SHP77 (cell line): ENCODE results near the gene RIMBP3B.
"Not testable (repeated sequence)": the region's sequence is repeated elsewhere in the genome, so short reads cannot be mapped to it uniquely, and the experiment has no call there.

Experiments
- DNase-seq, 2 experiments: peaks; one replicate each; lab custom pipeline; 2025; lab: John Stamatoyannopoulos, UW

Gene RIMBP3B

DNA sequence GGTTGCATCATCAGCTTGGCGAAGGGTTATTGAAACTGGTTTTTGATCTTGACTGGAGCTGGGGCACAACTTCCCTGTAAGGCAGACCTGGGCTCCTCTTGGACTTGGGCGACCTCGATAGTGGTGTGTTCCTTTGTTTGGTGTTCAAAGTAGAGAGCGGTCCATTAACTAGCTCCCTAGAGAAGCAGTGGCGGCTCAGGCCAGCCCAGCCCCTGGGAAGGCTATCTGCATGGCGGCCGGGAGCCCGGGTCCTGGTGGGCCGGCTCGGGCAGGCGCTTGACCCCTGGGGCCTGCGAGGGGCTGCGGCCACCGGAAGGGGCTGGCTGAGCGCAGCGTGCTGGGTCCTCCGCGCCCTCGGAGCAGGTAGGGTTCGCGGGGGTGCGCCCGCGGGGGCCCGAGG is 32.8 kb downstream of the RIMBP3B start:
- DNase-seq: not testable (repeated sequence)

DNA sequence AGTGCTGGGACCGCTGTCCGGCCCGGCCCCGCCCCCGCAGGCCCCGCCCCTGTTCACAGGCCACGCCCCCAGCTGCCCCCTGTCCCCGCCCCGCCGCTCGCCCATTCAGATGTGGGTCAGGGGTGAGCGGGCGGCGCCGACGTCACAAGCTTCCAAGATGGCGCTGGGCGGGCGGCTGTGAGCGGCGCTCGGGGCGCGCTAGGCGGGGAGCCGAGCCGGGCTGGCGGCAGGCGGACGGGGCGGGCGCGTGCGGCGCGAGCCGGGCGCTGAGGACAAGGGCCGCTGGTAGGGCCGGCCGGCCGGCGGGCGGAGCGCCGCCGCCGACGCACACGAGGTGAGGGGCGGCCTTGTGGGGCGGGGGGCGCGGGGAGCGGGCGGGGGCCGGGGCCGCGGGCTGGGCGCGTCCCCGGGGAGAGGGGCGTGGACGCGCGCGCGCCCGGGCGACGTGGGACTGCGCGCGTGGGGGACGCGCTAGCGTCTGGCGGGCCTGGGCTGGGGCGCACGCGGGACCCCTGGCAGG is 33.7 kb downstream of the RIMBP3B start, which contains the start of gene HIC2:
Gene HIC2, plus strand, starts transcription at position 145 of the 520 bp plus-strand sequence. CDS start 25,461 bp downstream, outside the sequence.
- not testable (repeated sequence) for DNase-seq

- not testable (repeated sequence) for DNase-seq
Observed at GRCh38 chr22:21417853-21418252, 34.3 kb downstream of the RIMBP3B start.

DNA sequence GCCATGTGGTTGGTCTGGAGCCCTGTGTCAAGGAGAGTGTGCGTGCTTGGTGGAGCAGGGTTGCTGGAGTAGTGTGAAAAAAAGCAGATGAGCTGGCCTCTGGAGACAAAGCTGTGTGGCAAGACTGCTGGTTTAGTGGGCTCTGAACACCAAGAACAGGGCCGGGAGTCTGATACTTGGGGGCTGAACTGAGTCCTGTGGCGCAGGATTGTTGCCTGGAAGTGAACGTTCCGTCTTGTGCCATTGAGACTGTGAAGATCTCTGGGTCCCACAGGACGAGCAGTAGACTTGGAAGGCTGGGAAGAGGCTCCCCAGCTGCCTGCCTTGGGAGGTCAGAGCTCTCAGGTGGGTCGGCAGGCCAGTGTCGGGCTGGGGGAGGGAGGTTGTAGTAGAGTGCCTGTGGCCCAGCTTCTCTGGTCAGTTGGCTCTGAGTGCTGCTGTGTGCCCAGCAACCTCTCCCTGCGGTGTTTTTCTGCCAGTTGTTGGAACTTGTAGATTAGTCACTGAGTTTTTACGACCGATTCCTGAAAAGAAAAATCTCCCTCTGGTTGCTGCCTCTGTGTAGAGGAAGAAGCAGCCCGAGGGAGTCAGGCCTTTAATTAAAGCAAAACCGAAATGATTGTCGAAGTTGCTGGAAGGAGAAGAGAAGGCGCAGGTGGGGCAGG is 35.6 kb downstream of the RIMBP3B start:
- not testable (repeated sequence) for DNase-seq

DNA sequence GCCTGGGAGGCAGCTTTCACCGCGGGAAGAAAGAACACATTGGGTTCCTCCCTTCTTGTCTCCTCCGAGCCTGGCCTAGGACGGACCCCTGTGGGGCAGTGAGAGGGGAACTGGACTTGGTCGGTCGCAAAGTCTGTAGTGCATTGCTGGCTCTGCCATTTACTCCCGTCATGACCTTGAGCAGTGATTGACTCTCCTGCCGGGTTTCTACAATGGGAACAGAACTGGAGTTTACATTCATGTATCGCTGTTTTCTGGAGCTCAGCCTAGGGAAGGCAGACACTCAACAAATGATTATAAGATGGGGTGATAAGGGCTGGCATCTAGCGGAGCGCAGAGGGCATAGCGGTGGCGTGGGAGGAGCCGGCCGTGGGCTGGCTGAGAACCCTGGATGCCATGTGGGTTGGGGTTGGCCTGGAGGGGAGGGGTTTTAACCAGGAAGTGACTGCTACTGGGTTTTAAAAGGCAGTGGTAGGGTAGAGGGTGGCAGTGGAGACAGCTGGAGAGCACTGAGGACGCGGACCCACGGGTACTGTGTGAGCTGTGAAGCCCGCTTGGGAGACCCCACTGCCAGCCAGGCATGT is 36.7 kb downstream of the RIMBP3B start:
- DNase-seq: not testable (repeated sequence)

DNA sequence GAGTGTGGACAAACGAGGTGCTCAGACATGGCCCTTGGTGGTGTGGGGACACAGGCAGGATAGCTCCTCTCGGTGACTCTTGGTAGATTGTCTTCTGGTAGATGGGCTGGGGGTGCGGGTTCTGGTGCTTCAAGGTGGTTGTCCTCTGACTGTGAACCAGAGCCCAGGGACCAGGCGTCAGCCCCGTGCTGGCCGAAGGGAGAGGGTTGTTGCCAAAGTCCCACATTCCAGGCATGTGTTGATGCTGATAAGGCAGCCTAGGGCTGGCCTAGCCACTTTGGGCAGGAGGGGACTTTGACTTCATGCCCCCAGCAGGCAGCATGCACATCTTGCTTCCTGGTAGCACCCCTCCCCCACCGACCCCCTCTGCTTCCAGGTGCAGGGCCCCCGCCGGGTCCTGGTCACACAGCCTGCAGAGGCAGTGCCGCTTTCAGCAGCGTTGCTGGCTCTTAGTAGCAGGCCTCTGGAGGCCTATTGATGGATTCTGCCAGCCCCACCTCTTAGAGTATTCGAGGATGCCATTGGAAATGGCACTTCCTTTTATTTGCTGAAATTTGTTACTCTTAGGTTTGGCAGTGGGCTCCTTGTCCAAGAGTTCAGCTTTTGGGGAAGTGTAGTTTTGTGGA is 40.6 kb downstream of the RIMBP3B start:
- DNase-seq: not testable (repeated sequence)

DNA sequence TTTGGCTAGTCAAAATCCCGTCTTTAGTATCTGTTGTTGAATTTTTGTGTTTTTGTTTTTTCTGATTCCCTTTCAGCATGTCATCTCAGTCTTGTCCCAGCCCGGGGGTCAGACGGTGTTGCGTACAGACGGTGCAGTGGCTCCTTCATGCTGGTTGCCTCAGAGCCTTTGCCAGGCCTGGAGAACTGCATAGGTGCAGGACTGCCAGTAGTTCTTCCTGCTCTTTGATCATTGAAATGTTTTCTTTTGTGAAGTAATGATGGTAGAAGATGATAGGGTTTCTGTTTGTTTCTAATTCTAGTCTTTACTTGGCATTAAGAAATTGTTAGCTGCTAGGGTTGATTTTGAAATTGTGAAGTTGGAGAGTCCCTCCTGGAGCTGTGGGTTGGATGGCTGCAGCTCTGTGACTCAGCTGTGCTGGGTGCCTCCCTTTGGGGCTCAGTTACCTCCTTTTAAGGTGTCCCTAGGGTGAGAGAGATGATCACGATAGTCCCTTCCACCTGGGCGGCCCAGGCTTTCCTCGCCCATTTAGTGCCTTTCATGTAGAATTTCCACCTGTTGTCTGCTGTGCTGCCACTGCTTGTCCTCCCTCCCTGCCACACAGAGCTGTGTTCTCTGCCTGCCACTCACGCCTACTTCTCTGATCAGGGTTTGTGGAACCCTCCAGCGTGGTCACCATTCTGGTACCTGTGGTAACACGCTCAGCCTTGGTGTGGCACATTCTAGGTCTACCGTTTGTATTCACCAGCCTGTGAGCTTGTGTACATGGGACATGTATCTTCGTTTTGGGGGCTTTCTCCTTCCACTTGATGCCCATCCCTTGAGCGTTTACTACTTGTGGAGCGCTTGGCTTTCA is 51.1 kb downstream of the RIMBP3B start:
- not testable (repeated sequence) for DNase-seq

DNA sequence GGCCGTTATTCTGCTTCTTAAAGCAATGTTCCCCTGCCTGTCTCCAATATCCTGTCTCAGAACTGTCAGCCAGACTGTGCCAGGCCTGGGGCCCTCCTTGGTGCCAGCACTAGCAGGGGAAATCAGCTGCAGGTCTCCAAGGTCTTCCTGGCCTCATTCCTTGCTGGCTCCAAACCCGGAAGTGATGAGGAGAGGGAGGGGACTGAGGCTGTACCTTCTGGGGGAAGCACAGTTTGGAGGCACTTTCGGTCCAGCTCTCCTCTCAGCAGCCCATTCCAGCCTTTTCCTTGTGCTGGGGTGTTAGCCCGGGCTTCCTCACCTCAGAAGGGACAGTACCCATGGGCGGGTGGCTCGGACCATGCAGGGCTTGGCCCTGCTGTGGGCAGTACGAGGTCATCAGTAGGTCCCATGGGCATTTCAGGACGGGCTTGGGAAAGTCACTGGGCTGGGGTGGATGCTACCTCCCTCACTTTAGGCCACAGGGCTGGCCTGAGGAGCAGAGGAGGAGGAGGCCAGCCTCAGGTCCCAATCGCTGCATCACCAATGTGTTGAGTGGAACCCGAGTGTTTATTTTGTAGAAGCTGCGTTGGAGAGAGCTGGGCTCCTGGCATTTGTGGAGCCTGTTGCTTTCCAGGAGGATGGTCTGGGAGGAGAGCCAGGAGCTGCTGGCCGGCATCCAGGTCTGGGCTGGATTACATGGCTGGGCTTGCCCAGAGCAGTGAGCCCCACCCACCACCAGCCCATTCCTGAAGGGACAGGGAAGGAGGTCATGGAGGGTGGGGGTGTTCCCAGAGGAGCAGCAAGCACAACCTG is 52.7 kb downstream of the RIMBP3B start:
- DNase-seq: not testable (repeated sequence)

DNA sequence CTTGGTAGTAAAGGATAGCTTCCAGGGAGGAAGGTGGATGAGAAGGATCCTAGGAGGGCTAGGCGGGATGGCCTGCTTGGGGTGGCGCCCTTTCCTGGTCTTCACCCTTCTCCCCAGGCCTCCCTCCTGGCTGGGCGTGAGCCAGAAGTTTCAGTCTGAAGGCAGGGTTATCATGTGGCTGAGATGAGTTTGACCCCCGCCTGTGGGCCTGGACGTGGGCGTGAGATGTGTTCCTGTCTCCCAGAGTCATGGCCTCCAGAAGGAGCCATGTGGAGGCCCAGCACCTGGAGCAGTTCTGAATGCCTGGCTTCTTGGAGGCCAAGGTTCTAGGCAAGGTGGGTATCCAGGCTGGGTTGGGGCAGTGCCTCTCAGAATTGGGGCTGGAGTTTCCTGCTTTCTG is 54.5 kb downstream of the RIMBP3B start:
- DNase-seq: not testable (repeated sequence)
